Chondrocyte (in vitro differentiated cells): ENCODE results near the gene KPRP. TPM values are rescaled to one million over a fixed set of nuclear protein-coding genes. Genes with fewer than 3 reads are reported as not detected.
A peak's percentile ranks its signal among the peaks of the same experiment; 100 is the strongest.

Experiments
- DNase-seq: peaks from one replicate; pipeline ENCODE4 v3.0.0; 2021; ENCODE audit warnings: mixed read lengths, low spot score
- H3K27ac Mint-ChIP-seq: one replicate; pipeline ENCODE4 v1.8.0; 2021; ENCODE audit warnings: mild to moderate bottlenecking, moderate library complexity, mixed read lengths; ENCODE audit not compliant: unreplicated experiment
- H3K27me3 Mint-ChIP-seq: 2 replicates; pipeline ENCODE4 v1.8.0; 2021; ENCODE audit warnings: low read depth, mixed read lengths
- H3K36me3 Mint-ChIP-seq: 2 replicates; pipeline ENCODE4 v1.8.0; 2021; ENCODE audit warnings: low read depth, mixed read lengths
- H3K4me1 Mint-ChIP-seq: 2 replicates; pipeline ENCODE4 v1.8.0; 2021; ENCODE audit warnings: low read depth, mild to moderate bottlenecking, mixed read lengths
- H3K4me3 Mint-ChIP-seq: one replicate; pipeline ENCODE4 v1.8.0; 2021; ENCODE audit warnings: mild to moderate bottlenecking, moderate library complexity, mixed read lengths; ENCODE audit not compliant: unreplicated experiment
- H3K9me3 Mint-ChIP-seq: 2 replicates; pipeline ENCODE4 v1.8.0; 2021; ENCODE audit warnings: low read depth, mixed read lengths
- total RNA-seq: library from RNA; stranded (reverse); gene quantifications from 3 replicates; pipeline ENCODE4 v1.2.1, GENCODE V29; 2021
- TF ChIP-seq, protein P1 (sequence below): fragments of 200-600 bp; sonication (generic); IDR thresholded peaks from 2 replicates; pipeline ENCODE4 v1.5.0; 2021; ENCODE audit warnings: antibody characterized with exemption, mild to moderate bottlenecking, moderate library complexity

The KPRP gene
- total RNA-seq, 1 donor from 2014 or later: not detected

GRCh38 chr1:152737997-152738396 is 19.8 kb upstream of the KPRP start:
- no peaks in the 10 kb centered on the region for H3K4me1 Mint-ChIP-seq
- no peaks in the 10 kb centered on the region for H3K36me3 Mint-ChIP-seq
- no peak overlapping the region for H3K4me3 Mint-ChIP-seq
- DNase-seq: no peak
- TF ChIP-seq, protein P1, sequence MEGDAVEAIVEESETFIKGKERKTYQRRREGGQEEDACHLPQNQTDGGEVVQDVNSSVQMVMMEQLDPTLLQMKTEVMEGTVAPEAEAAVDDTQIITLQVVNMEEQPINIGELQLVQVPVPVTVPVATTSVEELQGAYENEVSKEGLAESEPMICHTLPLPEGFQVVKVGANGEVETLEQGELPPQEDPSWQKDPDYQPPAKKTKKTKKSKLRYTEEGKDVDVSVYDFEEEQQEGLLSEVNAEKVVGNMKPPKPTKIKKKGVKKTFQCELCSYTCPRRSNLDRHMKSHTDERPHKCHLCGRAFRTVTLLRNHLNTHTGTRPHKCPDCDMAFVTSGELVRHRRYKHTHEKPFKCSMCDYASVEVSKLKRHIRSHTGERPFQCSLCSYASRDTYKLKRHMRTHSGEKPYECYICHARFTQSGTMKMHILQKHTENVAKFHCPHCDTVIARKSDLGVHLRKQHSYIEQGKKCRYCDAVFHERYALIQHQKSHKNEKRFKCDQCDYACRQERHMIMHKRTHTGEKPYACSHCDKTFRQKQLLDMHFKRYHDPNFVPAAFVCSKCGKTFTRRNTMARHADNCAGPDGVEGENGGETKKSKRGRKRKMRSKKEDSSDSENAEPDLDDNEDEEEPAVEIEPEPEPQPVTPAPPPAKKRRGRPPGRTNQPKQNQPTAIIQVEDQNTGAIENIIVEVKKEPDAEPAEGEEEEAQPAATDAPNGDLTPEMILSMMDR: no peak
- H3K9me3 Mint-ChIP-seq: peaks cover 13% of the 10 kb centered on the region
- no peak overlapping the region for H3K27ac Mint-ChIP-seq
- no peaks in the 10 kb centered on the region for H3K27me3 Mint-ChIP-seq

DNA sequence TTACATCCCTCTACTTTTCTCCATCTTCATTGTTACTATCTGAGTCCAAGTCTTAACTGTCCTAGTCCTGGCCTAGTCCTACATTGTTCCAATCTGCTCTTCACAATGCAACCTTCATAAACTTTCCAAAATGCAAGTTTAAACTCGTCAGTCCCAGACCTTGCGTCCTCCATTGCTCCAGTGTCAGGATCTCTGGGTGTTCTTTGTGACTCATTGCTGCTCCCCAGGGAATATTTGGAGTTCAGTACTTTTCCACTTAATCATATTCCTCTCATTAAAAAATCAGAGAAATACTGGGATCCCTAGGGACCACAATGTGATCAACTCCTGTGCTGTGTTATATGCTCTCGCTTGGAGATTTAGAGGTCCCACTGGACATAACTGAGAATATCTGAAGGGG is 18.0 kb upstream of the KPRP start:
- H3K27me3 Mint-ChIP-seq: no peaks in the 10 kb centered on the region
- no peak overlapping the region for H3K4me3 Mint-ChIP-seq
- no peak for DNase-seq
- H3K9me3 Mint-ChIP-seq: peaks cover 13% of the 10 kb centered on the region
- no peak overlapping the region for H3K27ac Mint-ChIP-seq
- no peaks in the 10 kb centered on the region for H3K4me1 Mint-ChIP-seq
- peaks cover 1% of the 10 kb centered on the region for H3K36me3 Mint-ChIP-seq
- TF ChIP-seq, protein P1: no peak

DNA sequence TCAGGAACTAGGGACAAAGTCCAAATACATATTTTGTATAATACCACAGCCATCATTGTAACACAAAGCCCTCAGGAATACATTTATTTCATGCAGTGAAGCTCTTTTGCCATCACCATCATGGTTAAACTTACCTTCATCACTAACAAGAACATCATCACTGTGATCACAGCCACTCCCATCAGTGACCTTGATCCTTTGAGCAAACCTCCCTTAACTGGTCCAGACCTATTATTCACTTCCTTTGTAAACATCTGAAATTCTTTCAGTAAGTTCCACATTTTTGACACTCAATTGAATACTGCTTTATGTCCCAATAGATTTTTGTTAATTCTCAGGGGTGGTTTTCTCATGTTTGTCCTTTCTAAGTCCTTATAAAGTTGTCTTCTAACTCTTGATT is 16.2 kb upstream of the KPRP start:
- Mint-ChIP-seq H3K4me3 (no peak overlapping the region), H3K9me3 (peaks cover 18% of the 10 kb centered on the region), H3K27me3 (no peaks in the 10 kb centered on the region), H3K36me3 (peaks cover 1% of the 10 kb centered on the region), H3K4me1 (no peaks in the 10 kb centered on the region), H3K27ac (no peak overlapping the region)
- no peak for DNase-seq
- TF ChIP-seq, protein P1: no peak

DNA sequence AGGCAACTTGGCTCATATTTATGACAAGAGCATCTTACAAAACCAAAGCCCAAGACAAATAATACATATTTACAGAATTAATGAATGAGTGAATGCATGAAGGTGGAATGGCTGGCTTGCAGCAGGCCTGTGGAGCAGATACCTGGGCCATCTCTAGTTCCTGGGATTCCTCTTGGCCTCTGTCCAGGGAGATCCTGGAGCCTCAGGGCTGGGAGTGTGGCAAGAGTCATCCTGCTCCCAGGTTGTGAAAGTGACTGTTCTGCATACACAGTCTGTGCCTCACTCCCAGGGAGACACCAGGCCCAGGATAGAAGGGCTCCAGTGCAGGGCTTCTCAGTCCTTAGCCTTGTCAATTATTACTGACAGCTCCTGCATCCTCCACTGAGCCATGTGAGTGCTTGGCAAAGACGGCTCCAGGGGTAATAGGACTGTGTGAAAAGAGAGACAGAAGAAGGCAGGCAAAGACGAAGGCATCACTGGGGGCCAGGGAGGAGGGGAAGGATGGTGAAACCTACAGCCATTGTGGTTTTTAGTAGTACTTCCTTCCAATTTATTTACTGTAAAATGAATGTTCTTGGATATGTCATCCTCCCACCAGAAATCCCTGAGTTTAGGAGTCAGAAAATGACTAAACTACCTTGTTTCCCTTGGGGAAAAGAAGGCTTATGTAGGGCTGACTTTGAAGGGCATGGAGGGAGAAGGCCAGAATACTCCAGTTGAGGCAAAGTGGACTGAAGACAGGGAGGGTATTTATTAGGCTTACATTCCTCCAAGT is 14.3 kb upstream of the KPRP start:
- H3K9me3 Mint-ChIP-seq: peaks cover 11% of the 10 kb centered on the region
- TF ChIP-seq, protein P1: no peak
- H3K4me3 Mint-ChIP-seq: no peak overlapping the region
- DNase-seq: no peak
- H3K27me3 Mint-ChIP-seq: no peaks in the 10 kb centered on the region
- no peaks in the 10 kb centered on the region for H3K4me1 Mint-ChIP-seq
- peaks cover 1% of the 10 kb centered on the region for H3K36me3 Mint-ChIP-seq
- H3K27ac Mint-ChIP-seq: no peak overlapping the region

GRCh38 chr1:152745289-152745704 is 12.5 kb upstream of the KPRP start:
- Mint-ChIP-seq H3K27ac (no peak overlapping the region), H3K9me3 (peaks cover 11% of the 10 kb centered on the region)
- no peak for DNase-seq

More at GRCh38 chr1:152745289-152745704, 12.5 kb upstream of the KPRP start:
- peaks cover 1% of the 10 kb centered on the region for H3K36me3 Mint-ChIP-seq
- H3K4me1 Mint-ChIP-seq: no peaks in the 10 kb centered on the region
- H3K27me3 Mint-ChIP-seq: no peaks in the 10 kb centered on the region
- TF ChIP-seq, protein P1: peak; percentile 19
- no peak overlapping the region for H3K4me3 Mint-ChIP-seq
